Spleen (tissue), 11 donors: Measurements from ENCODE around the gene ADAMTS12. TPM values are rescaled to one million over a fixed set of nuclear protein-coding genes. Genes with fewer than 3 reads are reported as not detected.

Source experiments
- DNase-seq: peaks from one replicate; pipeline ENCODE4 v3.0.0-alpha.2; 2020
- H3K27ac ChIP-seq, 8 donors: fragments of 200-600 bp; sonication (generic) in 7 of 8; 1 replicate in 4 of 8; 2 replicates in 4 of 8; pipeline versions ENCODE4 v1.5.0 to v1.8.0; 2016 to 2021; ENCODE audit warnings: inconsistent platforms in 4 of 8, mild to moderate bottlenecking in 4 of 8, moderate library complexity in 1 of 8
- H3K27me3 ChIP-seq, 7 donors: fragments of 200-600 bp; sonication (generic) in 6 of 7; replicated peaks in 1 of 7; 1 replicate in 4 of 7; 2 replicates in 3 of 7; pipeline versions ENCODE4 v1.5.0 to v1.8.0; 2016 to 2021; ENCODE audit warnings: inconsistent platforms in 3 of 7, mild to moderate bottlenecking in 1 of 7
- H3K36me3 ChIP-seq, 6 donors: fragments of 200-600 bp; sonication (generic) in 5 of 6; 1 replicate in 4 of 6; 2 replicates in 2 of 6; pipeline versions ENCODE4 v1.5.0 to v1.8.0; 2016 to 2021; ENCODE audit warnings: inconsistent platforms in 2 of 6
- H3K4me1 ChIP-seq, 6 donors: fragments of 200-600 bp; sonication (generic) in 5 of 6; 1 replicate in 3 of 6; 2 replicates in 3 of 6; pipeline versions ENCODE4 v1.5.0 to v1.8.0; 2016 to 2021; ENCODE audit warnings: inconsistent platforms in 3 of 6
- H3K4me3 ChIP-seq, 8 donors: fragments of 200-600 bp; sonication (generic) in 7 of 8; 1 replicate in 4 of 8; 2 replicates in 4 of 8; pipeline versions ENCODE4 v1.5.0 to v1.8.0; 2016 to 2021; ENCODE audit warnings: inconsistent platforms in 4 of 8, mild to moderate bottlenecking in 4 of 8, moderate library complexity in 2 of 8
- H3K9me3 ChIP-seq, 8 donors: fragments of 200-600 bp; sonication (generic) in 7 of 8; 1 replicate in 4 of 8; 2 replicates in 4 of 8; pipeline versions ENCODE4 v1.5.0 to v1.8.0; 2016 to 2021; ENCODE audit warnings: inconsistent platforms in 4 of 8
- CTCF ChIP-seq, 11 experiments: fragments of 200-600 bp in 7 of 11; fragments of 450-650 bp in 4 of 11; sonication (generic) in 4 of 11; IDR thresholded peaks in 8 of 11; conservative IDR thresholded peaks in 3 of 11; 1 replicate in 7 of 11; 2 replicates in 4 of 11; pipeline versions ENCODE4 v1.4.0 to v1.8.0; 2016 to 2021; ENCODE audit warnings: antibody characterized with exemption in 11 of 11, inconsistent platforms in 4 of 11, mild to moderate bottlenecking in 1 of 11
- POLR2A ChIP-seq, 3 donors: fragments of 450-650 bp; IDR thresholded peaks; one replicate each; pipeline ENCODE4 v1.5.1; 2017; ENCODE audit warnings: antibody characterized with exemption in 3 of 3, mild to moderate bottlenecking in 1 of 3
- POLR2AphosphoS5 ChIP-seq, 3 donors: sonication (generic); formaldehyde crosslinking; IDR thresholded peaks; one replicate each; pipeline ENCODE4 v1.5.1; 2017; ENCODE audit warnings: antibody characterized with exemption in 3 of 3
- WGBS, 5 donors: extraction: QIAGEN DNeasy Blood & Tissue Kit in 3 of 5; methylation state at CpG; one replicate each; pipeline versions ENCODE4 v1.1.5 to v1.1.7; 2013 to 2018; 5-methylcytosine and 5-hydroxymethylcytosine counted together
- intact Hi-C: fragments of 100-400 bp; cut with DNase I; formaldehyde crosslinking; loops from one replicate; pipeline ENCODE4 v1.15.0; 2023; ENCODE audit warnings: low total_unique reads
- polyA plus RNA-seq, 3 donors: library from polyadenylated mRNA; stranded (reverse); fragments of 200-250 nt; gene quantifications; one replicate each; pipeline ENCODE4 v1.2.1, GENCODE V29; 2013
- total RNA-seq, 7 donors: library from RNA; depleted of rRNA in 3 of 7; stranded (reverse); fragments of >200 nt in 3 of 7; fragmentation: NEBNext Ultra II Directional in 4 of 7; extraction: Animal tissue kit (Norgen Biotek cat#: 25700) in 4 of 7; gene quantifications; one replicate each; pipeline versions ENCODE4 v1.1.0 to v1.2.1, GENCODE V29; 2016 to 2021
- donor health status: healthy with polysubstance abuse.
- donor health status: DM: no; HTN: no; CAD: no; lungs with moderate emphysema.
- donor health status: DM: no; HTN: no; CAD: no.
- donor health status: Bipolar disorder and iron deficiency.
- donor health status: healthy.
- donor health status: DM: no; HTN: no; CAD: no.
- donor health status: DM: yes; HTN: yes; CAD: no.

ADAMTS12 gene
- total and polyA plus RNA-seq, 10 donors = 0.07 to 4.3 (median 1.4) TPM

GRCh38 chr5:33715661-33716060 is 176.1 kb downstream of the ADAMTS12 start:
- no peaks in the 10 kb centered on the region for H3K36me3 ChIP-seq
- DNase-seq = no peak
- peaks cover 0 to 5% (median 0%) of the 10 kb centered on the region in 6 donors for H3K4me1 ChIP-seq
- no peak overlapping the region for H3K4me3 ChIP-seq
- H3K9me3 ChIP-seq = peaks cover 0 to 6% (median 0%) of the 10 kb centered on the region in 8 donors
- H3K27me3 ChIP-seq = no peaks in the 10 kb centered on the region
- TF ChIP-seq CTCF (IDR thresholded peaks at IDR 0.05 in 8 of 11, conservative IDR thresholded peaks at IDR 0.05 in 3 of 11) (no peak), POLR2AphosphoS5 (IDR thresholded peaks at IDR 0.05) (no peak), POLR2A (IDR thresholded peaks at IDR 0.05) (no peak)
- intact Hi-C loops = no loop called here
- H3K27ac ChIP-seq = no peak overlapping the region
- WGBS, 5 donors = 72 to 89% (median 75%) methylated on average over 1 of the region's 1 CpG

- 31 to 57% (median 45%) methylated on average over 2 of the region's 2 CpGs for WGBS, 5 donors
- peak overlapping the region in 1 of 8 donors; percentile 57 for H3K27ac ChIP-seq
- TF ChIP-seq CTCF (IDR thresholded peaks at IDR 0.05 in 8 of 11, conservative IDR thresholded peaks at IDR 0.05 in 3 of 11) (no peak), POLR2AphosphoS5 (IDR thresholded peaks at IDR 0.05) (no peak), POLR2A (IDR thresholded peaks at IDR 0.05) (no peak)
These were observed 178.5 kb downstream of the ADAMTS12 start for GRCh38 chr5:33713136-33713765.

GRCh38 chr5:33712664-33713063 is 179.1 kb downstream of the ADAMTS12 start:
- TF ChIP-seq POLR2AphosphoS5 (IDR thresholded peaks at IDR 0.05) (no peak), CTCF (IDR thresholded peaks at IDR 0.05 in 8 of 11, conservative IDR thresholded peaks at IDR 0.05 in 3 of 11) (no peak), POLR2A (IDR thresholded peaks at IDR 0.05) (no peak)

More at GRCh38 chr5:33713136-33713765, 178.5 kb downstream of the ADAMTS12 start:
- DNase-seq = no peak
- intact Hi-C loops = no loop called here
- H3K9me3 ChIP-seq = peaks cover 0 to 13% (median 5%) of the 10 kb centered on the region in 8 donors
- H3K4me1 ChIP-seq = peaks cover 0 to 5% (median 0%) of the 10 kb centered on the region in 6 donors
- H3K4me3 ChIP-seq = no peak overlapping the region
- no peaks in the 10 kb centered on the region for H3K27me3 ChIP-seq
- H3K36me3 ChIP-seq = no peaks in the 10 kb centered on the region

GRCh38 chr5:33711094-33711679 is 180.6 kb downstream of the ADAMTS12 start:
- TF ChIP-seq CTCF (IDR thresholded peaks at IDR 0.05 in 8 of 11, conservative IDR thresholded peaks at IDR 0.05 in 3 of 11) (no peak), POLR2A (IDR thresholded peaks at IDR 0.05) (no peak), POLR2AphosphoS5 (IDR thresholded peaks at IDR 0.05) (no peak)
- H3K36me3 ChIP-seq = no peaks in the 10 kb centered on the region
- no peak overlapping the region for H3K27ac ChIP-seq
- H3K4me1 ChIP-seq = peaks cover 0 to 5% (median 0%) of the 10 kb centered on the region in 6 donors
- no peak for DNase-seq
- WGBS, 5 donors = 54 to 70% (median 62%) methylated on average over 3 of the region's 3 CpGs
- intact Hi-C loops = no loop called here
- peaks cover 0 to 25% (median 12%) of the 10 kb centered on the region in 8 donors for H3K9me3 ChIP-seq
- H3K27me3 ChIP-seq = no peaks in the 10 kb centered on the region
- no peak overlapping the region for H3K4me3 ChIP-seq

More at GRCh38 chr5:33712664-33713063, 179.1 kb downstream of the ADAMTS12 start:
- no peak overlapping the region for H3K4me3 ChIP-seq
- DNase-seq = no peak
- H3K9me3 ChIP-seq = peaks cover 0 to 17% (median 6%) of the 10 kb centered on the region in 8 donors
- intact Hi-C loops = no loop called here
- H3K27me3 ChIP-seq = no peaks in the 10 kb centered on the region
- H3K36me3 ChIP-seq = no peaks in the 10 kb centered on the region
- H3K4me1 ChIP-seq = peaks cover 0 to 5% (median 0%) of the 10 kb centered on the region in 6 donors
- H3K27ac ChIP-seq = peak overlapping the region in 1 of 8 donors; percentile 57
